Heart left ventricle (tissue), 13 donors: Measurements from ENCODE around the gene CLEC18A.

ENCODE experiments used
- CTCF ChIP-seq, 12 donors: fragments of 200-600 bp; sonication (generic) in 4 of 12; IDR thresholded peaks; one replicate each; pipeline versions ENCODE4 v1.5.0 to v1.8.0; 2018 to 2022; ENCODE audit warnings: antibody characterized with exemption in 12 of 12, mild to moderate bottlenecking in 5 of 12
- POLR2A ChIP-seq, 2 donors: fragments of 450-650 bp; IDR thresholded peaks; one replicate each; pipeline ENCODE4 v1.6.1; 2017; ENCODE audit warnings: antibody characterized with exemption in 2 of 2, mild to moderate bottlenecking in 2 of 2, moderate library complexity in 2 of 2
- donor health status: ischemic (EF 13 %, LVEDD 7.1; RV severe dilation, severe dysfunction).
- donor health status: DM: no; HTN: yes; CAD: no.
- donor health status: DM: no; HTN: no; CAD: no.
- donor health status: ischemic (EF 25% LVEDD 6.9; RV normal size, moderate dysfunction).
- donor health status: ischemic (EF 25% LVEDD 5.7; RV mildly dilated, moderate dysfunction).
- donor health status: ischemic (EF 35%, LVEDD 5.7; RV mildly dilated, moderate dysfunction).
- donor health status: nonischemic (EF 11% LVEDD 7.7; RV severe dilation, severe dysfunction).
- donor health status: DM: yes; HTN: yes; CAD: no.
- donor health status: PGD.
- donor health status: ischemic (EF 29% LVEDD 5.4; RV normal size, mild dysfunction).
- donor health status: nonischemic (EF 23%, LVEDD 6.1; RV moderate dilation, normal function).

DNA sequence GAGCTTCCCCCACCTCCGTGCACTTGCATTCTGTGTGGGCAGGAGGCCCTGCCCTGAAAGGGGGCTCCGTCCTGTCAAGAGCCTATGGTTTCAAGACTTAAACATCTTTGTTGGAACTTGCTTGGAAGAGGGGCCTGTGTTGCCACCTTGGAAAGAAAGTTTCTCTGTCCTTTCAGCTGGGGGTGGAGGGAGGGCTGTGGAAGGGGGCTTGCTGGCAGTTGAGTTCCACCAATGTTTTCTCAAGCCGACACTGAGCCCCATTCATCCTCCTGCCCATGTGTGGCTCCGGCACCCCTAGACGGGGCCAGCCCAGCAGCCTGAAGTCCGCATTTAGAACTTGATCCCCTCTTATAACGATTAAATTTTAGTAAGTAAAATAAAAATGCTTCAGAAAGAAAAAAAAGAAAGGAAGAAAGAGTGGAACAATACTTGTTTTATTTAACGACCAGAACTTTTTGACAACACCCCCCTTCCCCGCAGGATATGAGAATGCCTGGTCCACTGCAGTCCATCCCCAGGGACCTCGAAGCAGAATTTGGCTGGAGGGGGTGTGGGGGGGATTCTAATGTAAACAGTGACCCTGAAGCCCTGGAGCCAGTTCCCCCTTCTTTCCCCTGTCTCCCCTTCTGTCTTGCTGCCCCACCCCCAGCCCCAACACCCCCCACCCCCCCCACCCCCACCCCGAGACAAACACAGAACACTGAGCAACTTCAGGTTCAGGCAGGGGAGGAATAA, 26.9 kb upstream of the CLEC18A start:
- no peak for TF ChIP-seq CTCF (IDR thresholded peaks at IDR 0.05)
- TF ChIP-seq POLR2A (IDR thresholded peaks at IDR 0.05) = no peak
